Panc1 (cell line): ENCODE data around the gene NFATC4. TPM values are rescaled to one million over a fixed set of nuclear protein-coding genes. Genes with fewer than 3 reads are reported as not detected.

Experiments used
- ATAC-seq: fragments of 200-7000 bp; cut with Tn5 transposase; 2 replicates; pipeline ENCODE4 v1.9.1; 2020; ENCODE audit warnings: mild to moderate bottlenecking, moderate library complexity
- BruUV-seq: library from RNA; stranded (reverse); fragments of 400-500 nt; replicated peaks from 2 replicates; lab custom pipeline; 2021; lab: Mats Ljungman, UMichigan
- CTCF ChIA-PET: fragments of 300-600 bp; sonication (Branson Sonifier 250); formaldehyde crosslinking; loops from one replicate; lab custom pipeline; 2022; ENCODE audit warnings: antibody characterized with exemption; lab: Charles Lee
- POLR2A ChIA-PET: fragments of 300-600 bp; sonication (Branson Sonifier 250); formaldehyde crosslinking; loops from one replicate; lab custom pipeline; 2022; ENCODE audit warnings: antibody characterized with exemption; lab: Charles Lee
- DNase-seq: peaks from one replicate; pipeline ENCODE4 v3.0.0-alpha.2; 2010; ENCODE audit warnings: low read depth, low spot score
- H3K27ac ChIP-seq: 2 replicates; pipeline ENCODE4 v1.5.1; 2011; ENCODE audit warnings: mild to moderate bottlenecking, low read length, inconsistent platforms
- H3K27me3 ChIP-seq: fragments of 200-500 bp; sonication (Bioruptor generic); 2 replicates; pipeline ENCODE4 v1.6.0; 2014; ENCODE audit warnings: low read length, inconsistent platforms; ENCODE audit not compliant: control insufficient read depth, insufficient read depth
- H3K36me3 ChIP-seq: fragments of 200-500 bp; sonication (Bioruptor generic); 2 replicates; pipeline ENCODE4 v1.5.1; 2014; ENCODE audit warnings: inconsistent platforms, mild to moderate bottlenecking, low read length, moderate library complexity; ENCODE audit not compliant: control insufficient read depth, insufficient read depth
- H3K4me1 ChIP-seq: 2 replicates; pipeline ENCODE4 v1.5.1; 2011; ENCODE audit warnings: inconsistent platforms, mild to moderate bottlenecking, low read length, moderate library complexity; ENCODE audit not compliant: control insufficient read depth, insufficient read depth
- H3K4me3 ChIP-seq, 2 experiments: 2 replicates each; pipeline ENCODE4 v1.5.1; 2011 to 2012; ENCODE audit warnings: low read depth in 2 of 2, low read length in 2 of 2, mild to moderate bottlenecking in 2 of 2, inconsistent platforms in 1 of 2, moderate library complexity in 1 of 2
- H3K9me3 ChIP-seq: fragments of 200-500 bp; sonication (Bioruptor generic); 2 replicates; pipeline ENCODE4 v1.5.1; 2014; ENCODE audit warnings: low read depth, mild to moderate bottlenecking, inconsistent platforms, low read length, moderate library complexity; ENCODE audit not compliant: control insufficient read depth, insufficient read depth
- POLR2AphosphoS5 ChIP-seq: IDR thresholded peaks from 2 replicates; pipeline ENCODE4 v1.6.1; 2012; ENCODE audit warnings: mild to moderate bottlenecking, low read depth, low read length, moderate library complexity
- SIN3A ChIP-seq: IDR thresholded peaks from 2 replicates; pipeline ENCODE4 v1.6.1; 2012; ENCODE audit warnings: low read depth, mild to moderate bottlenecking, low read length, moderate library complexity, borderline replicate concordance; ENCODE audit not compliant: insufficient read depth
- TCF7L2 ChIP-seq: IDR thresholded peaks from 2 replicates; pipeline ENCODE4 v1.6.1; 2011; ENCODE audit warnings: mild to moderate bottlenecking, low read depth, low read length, inconsistent platforms
- in situ Hi-C: cut with HindIII; loops from 2 replicates; pipeline ENCODE4 v1.10.0; 2016; ENCODE audit warnings: low sequenced_read_pairs, low pct_unique_long_range_greater_than_20kb
- intact Hi-C: fragments of 100-400 bp; cut with micrococcal nuclease; formaldehyde crosslinking; loops from one replicate; pipeline ENCODE4 v1.10.0; 2022; ENCODE audit not compliant: unreplicated experiment
- total RNA-seq: library from RNA; stranded (reverse); gene quantifications from one replicate; pipeline ENCODE4 v1.2.1, GENCODE V29; 2021; ENCODE audit not compliant: unreplicated experiment
- TF ChIP-seq, protein P1 (sequence below), 2 experiments: IDR thresholded peaks; 2 replicates each; pipeline ENCODE4 v1.6.1; 2011 to 2012; ENCODE audit warnings: low read depth in 2 of 2, control low read depth in 1 of 2, low read length in 1 of 2, mild to moderate bottlenecking in 1 of 2, moderate library complexity in 1 of 2; ENCODE audit not compliant: insufficient read depth in 1 of 2
- TF ChIP-seq, protein P2 (sequence below): fragments of 450-650 bp; IDR thresholded peaks from 2 replicates; pipeline ENCODE4 v1.5.1; 2017; ENCODE audit warnings: mild to moderate bottlenecking

The NFATC4 gene
- total RNA-seq, 1 experiment from 2014 or later, result 0.36 TPM

DNA sequence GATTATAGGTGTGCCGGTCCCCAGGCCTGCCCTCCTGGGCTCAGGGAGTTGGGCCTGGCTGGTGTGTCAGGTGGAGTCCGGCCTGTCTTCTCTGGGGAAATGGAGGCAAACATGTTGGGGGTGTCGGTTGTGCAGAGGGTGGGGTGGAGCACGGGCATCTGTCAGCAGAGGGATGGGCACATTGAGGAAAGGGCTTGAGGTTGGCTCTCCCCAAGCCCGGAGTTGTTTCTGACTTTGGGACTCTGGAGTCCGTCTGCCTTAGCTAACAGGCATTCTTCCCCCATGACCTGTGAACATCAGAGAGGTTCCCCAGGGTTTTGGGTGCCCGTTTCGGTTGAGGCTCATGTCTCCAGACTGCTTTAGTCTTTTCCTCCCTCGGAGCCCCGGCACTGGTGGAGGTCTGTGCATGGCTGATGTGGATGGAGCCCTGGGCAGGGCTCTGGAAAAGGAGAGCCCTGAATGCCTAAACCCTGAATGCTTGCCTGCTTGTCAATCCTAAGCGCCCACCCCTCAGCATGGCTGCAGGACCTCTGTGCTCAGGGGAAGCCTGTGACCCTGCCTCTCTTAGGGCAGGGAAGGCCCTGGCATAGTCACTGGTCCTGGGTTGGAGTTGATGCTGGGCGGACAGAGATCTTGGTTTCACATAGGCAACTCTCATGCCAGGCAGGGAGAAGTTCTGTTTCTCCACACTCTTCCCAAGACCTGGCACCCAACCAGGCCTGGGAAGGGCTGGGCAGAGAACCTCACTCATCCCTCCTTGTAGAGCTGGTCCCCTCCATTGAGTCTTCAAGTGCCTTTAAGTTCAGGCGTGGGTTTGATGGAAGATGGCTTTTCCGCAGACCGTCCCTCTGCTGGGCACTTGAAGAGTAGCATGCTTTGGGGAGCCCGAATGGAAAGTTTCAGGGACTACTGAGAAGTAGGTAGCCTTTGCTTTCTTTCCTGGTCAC lies 43.7 kb downstream of the NFATC4 start:
- Histone ChIP-seq H3K27ac (no peak overlapping the region), H3K9me3 (no peaks in the 10 kb centered on the region), H3K27me3 (no peaks in the 10 kb centered on the region), H3K36me3 (no peaks in the 10 kb centered on the region), H3K4me1 (no peaks in the 10 kb centered on the region), H3K4me3 (no peak overlapping the region)
- no TSS peak for BruUV-seq
- in situ Hi-C loops, result no loop called here
- TF ChIP-seq POLR2AphosphoS5, result no peak
- TF ChIP-seq, protein P1, sequence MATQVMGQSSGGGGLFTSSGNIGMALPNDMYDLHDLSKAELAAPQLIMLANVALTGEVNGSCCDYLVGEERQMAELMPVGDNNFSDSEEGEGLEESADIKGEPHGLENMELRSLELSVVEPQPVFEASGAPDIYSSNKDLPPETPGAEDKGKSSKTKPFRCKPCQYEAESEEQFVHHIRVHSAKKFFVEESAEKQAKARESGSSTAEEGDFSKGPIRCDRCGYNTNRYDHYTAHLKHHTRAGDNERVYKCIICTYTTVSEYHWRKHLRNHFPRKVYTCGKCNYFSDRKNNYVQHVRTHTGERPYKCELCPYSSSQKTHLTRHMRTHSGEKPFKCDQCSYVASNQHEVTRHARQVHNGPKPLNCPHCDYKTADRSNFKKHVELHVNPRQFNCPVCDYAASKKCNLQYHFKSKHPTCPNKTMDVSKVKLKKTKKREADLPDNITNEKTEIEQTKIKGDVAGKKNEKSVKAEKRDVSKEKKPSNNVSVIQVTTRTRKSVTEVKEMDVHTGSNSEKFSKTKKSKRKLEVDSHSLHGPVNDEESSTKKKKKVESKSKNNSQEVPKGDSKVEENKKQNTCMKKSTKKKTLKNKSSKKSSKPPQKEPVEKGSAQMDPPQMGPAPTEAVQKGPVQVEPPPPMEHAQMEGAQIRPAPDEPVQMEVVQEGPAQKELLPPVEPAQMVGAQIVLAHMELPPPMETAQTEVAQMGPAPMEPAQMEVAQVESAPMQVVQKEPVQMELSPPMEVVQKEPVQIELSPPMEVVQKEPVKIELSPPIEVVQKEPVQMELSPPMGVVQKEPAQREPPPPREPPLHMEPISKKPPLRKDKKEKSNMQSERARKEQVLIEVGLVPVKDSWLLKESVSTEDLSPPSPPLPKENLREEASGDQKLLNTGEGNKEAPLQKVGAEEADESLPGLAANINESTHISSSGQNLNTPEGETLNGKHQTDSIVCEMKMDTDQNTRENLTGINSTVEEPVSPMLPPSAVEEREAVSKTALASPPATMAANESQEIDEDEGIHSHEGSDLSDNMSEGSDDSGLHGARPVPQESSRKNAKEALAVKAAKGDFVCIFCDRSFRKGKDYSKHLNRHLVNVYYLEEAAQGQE (IDR thresholded peaks at IDR 0.05; ENCODE audit: insufficient read depth in 1 of 2, low read depth in 2 of 2, low read length in 1 of 2), result no peak
- TF ChIP-seq, protein P2, sequence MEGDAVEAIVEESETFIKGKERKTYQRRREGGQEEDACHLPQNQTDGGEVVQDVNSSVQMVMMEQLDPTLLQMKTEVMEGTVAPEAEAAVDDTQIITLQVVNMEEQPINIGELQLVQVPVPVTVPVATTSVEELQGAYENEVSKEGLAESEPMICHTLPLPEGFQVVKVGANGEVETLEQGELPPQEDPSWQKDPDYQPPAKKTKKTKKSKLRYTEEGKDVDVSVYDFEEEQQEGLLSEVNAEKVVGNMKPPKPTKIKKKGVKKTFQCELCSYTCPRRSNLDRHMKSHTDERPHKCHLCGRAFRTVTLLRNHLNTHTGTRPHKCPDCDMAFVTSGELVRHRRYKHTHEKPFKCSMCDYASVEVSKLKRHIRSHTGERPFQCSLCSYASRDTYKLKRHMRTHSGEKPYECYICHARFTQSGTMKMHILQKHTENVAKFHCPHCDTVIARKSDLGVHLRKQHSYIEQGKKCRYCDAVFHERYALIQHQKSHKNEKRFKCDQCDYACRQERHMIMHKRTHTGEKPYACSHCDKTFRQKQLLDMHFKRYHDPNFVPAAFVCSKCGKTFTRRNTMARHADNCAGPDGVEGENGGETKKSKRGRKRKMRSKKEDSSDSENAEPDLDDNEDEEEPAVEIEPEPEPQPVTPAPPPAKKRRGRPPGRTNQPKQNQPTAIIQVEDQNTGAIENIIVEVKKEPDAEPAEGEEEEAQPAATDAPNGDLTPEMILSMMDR, result peak; percentile 76
- TF ChIP-seq SIN3A, result no peak
- TF ChIP-seq TCF7L2, result no peak
- ChIA-PET CTCF (no interaction called here), POLR2A (no interaction called here)
- DNase-seq, result no peak
- ATAC-seq, result peak; percentile 83
- intact Hi-C loops, result loop anchor here (1.0 kb wide), 1 partner anchor 48 kb away; no protein-coding TSS in a partner anchor

DNA sequence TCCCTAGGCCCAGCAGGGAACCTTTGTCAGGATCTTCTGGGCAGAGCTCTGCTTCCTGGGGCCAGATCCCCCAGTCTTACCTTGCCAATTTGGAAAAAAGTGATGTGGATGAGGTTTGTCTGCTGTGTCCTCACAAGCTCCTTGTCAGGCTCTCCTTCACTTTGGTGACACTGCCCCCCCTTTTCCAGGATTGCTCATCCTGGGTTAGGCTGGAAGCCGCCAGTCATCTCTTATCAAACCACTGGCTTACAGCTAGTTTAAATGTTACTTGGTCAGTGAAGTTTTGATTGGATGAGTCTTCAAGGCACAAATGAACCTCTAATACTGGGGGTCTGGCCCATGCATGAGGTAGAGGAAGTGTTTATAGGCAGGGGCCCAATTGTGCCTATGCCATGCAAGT lies 46.1 kb downstream of the NFATC4 start:
- Histone ChIP-seq H3K9me3 (no peaks in the 10 kb centered on the region), H3K4me3 (no peak overlapping the region), H3K27me3 (no peaks in the 10 kb centered on the region), H3K4me1 (no peaks in the 10 kb centered on the region), H3K36me3 (no peaks in the 10 kb centered on the region), H3K27ac (no peak overlapping the region)
- no peak for ATAC-seq
- TF ChIP-seq POLR2AphosphoS5 (no peak), SIN3A (no peak), TCF7L2 (no peak)
- TF ChIP-seq, protein P1 (IDR thresholded peaks at IDR 0.05; ENCODE audit: insufficient read depth in 1 of 2, low read depth in 2 of 2, low read length in 1 of 2), result no peak
- TF ChIP-seq, protein P2, result no peak
- POLR2A ChIA-PET, result no interaction called here
- intact Hi-C loops, result no loop called here
- CTCF ChIA-PET, result no interaction called here
- no TSS peak for BruUV-seq
- no peak for DNase-seq
- in situ Hi-C loops, result no loop called here
